ENCODE data around the gene ULBP1. TPM values are rescaled to one million over a fixed set of nuclear protein-coding genes. Genes with fewer than 3 reads are reported as not detected.

The ULBP1 gene
- total RNA-seq, 1 experiment from 2014 or later, result 1.6 TPM

- H3K9me3 ChIP-seq (ENCODE audit: control insufficient read depth, low read depth, low read length), result no peaks in the 10 kb centered on the region
- no peak for TF ChIP-seq CTCF (conservative IDR thresholded peaks at IDR 0.05)
- no peak overlapping the region for H3K18ac ChIP-seq (ENCODE audit: insufficient read length, low read depth, low read length)
- DNase-seq, result no peak
- H2BK120ac ChIP-seq (ENCODE audit: low read depth, low read length, poor library complexity, severe bottlenecking), result no peak overlapping the region
- peaks cover 0 to 3% (median 0%) of the 10 kb centered on the region in 3 experiments; a peak in 1 of 7 replicates for H3K36me3 Mint-ChIP-seq (ENCODE audit: insufficient read depth in 1 of 3, low read depth in 3 of 3)
- no peak overlapping the region for H2BK20ac ChIP-seq (ENCODE audit: low read depth, low read length, poor library complexity, severe bottlenecking)
- no peak overlapping the region for H3K4me3 Mint-ChIP-seq
- H4K5ac ChIP-seq (ENCODE audit: insufficient read length, low read depth, low read length), result no peak overlapping the region
- no peak overlapping the region for H3K4ac ChIP-seq (ENCODE audit: low read depth, low read length)
- no peak overlapping the region for H2BK15ac ChIP-seq (ENCODE audit: low read depth, low read length)
- no peaks in the 10 kb centered on the region for H3K9me3 Mint-ChIP-seq
- H4K91ac ChIP-seq (ENCODE audit: insufficient read length, low read depth, low read length), result no peak overlapping the region
- H3K27ac Mint-ChIP-seq, result no peak overlapping the region
- no peak overlapping the region for H3K23ac ChIP-seq (ENCODE audit: insufficient read length, low read depth, low read length)
- H3K79me1 ChIP-seq (ENCODE audit: insufficient read depth, low read depth, low read length, poor library complexity, severe bottlenecking), result no peaks in the 10 kb centered on the region
- H3K14ac ChIP-seq (ENCODE audit: insufficient read depth, low read length), result no peak overlapping the region
- no peaks in the 10 kb centered on the region for H3K4me1 ChIP-seq (ENCODE audit: insufficient read depth, low read length)
- H3K4me1 Mint-ChIP-seq, result no peaks in the 10 kb centered on the region
- H2BK5ac ChIP-seq (ENCODE audit: insufficient read length, low read length), result no peak overlapping the region
- H3K27me3 ChIP-seq (ENCODE audit: insufficient read depth, low read length), result peaks cover 36% of the 10 kb centered on the region
- no peak overlapping the region for H2BK12ac ChIP-seq (ENCODE audit: insufficient read length, low read depth, low read length)
- H2AK5ac ChIP-seq (ENCODE audit: insufficient read length, low read length), result no peak overlapping the region
- no peak overlapping the region for H3K9ac ChIP-seq (ENCODE audit: extremely low read depth, insufficient read length, low read length)
- no peaks in the 10 kb centered on the region for H3K23me2 ChIP-seq (ENCODE audit: insufficient read length, low read depth, low read length, poor library complexity, severe bottlenecking)
- no peaks in the 10 kb centered on the region for H3K79me2 ChIP-seq (ENCODE audit: insufficient read depth, low read length)
- H4K20me1 ChIP-seq (ENCODE audit: control insufficient read depth, insufficient read depth, insufficient read length), result no peaks in the 10 kb centered on the region
- no peak overlapping the region for H4K8ac ChIP-seq (replicated peaks; ENCODE audit: insufficient read length, low read depth, low read length)
- H3T11ph ChIP-seq (ENCODE audit: low read length), result no peak overlapping the region
- no peak overlapping the region for H3K56ac ChIP-seq (ENCODE audit: insufficient read length, low read depth, low read length)
- peaks cover 91% of the 10 kb centered on the region for H3K27me3 Mint-ChIP-seq (ENCODE audit: low read depth)
- WGBS (ENCODE audit: extremely low coverage, insufficient read length, low lambda C conversion rate), result no CpG with 5 or more reads among the region's 3 CpGs
- H3K4me2 ChIP-seq (ENCODE audit: insufficient read depth, insufficient read length, low read length), result no peak overlapping the region
- no peak overlapping the region for H2AFZ ChIP-seq (ENCODE audit: low read length)
- H3K27ac ChIP-seq (ENCODE audit: insufficient read length, low read depth, low read length), result no peak overlapping the region
Measured at GRCh38 chr6:149974825-149975224, 11.1 kb downstream of the ULBP1 start.

Data from H9 (cell line).